Measurements from ENCODE around the gene MELK.

MELK gene

GRCh38 chr9:36603006-36603405 lies 30.3 kb downstream of the MELK start:
- H3K27ac ChIP-seq (ENCODE audit: low read depth, low read length, poor library complexity, severe bottlenecking): no peak overlapping the region
- no peaks in the 10 kb centered on the region for H4K20me1 ChIP-seq (ENCODE audit: insufficient read depth, low read length)
- no peaks in the 10 kb centered on the region for H3K9me3 ChIP-seq (ENCODE audit: low read length)
- no peak overlapping the region for H2AFZ ChIP-seq (ENCODE audit: low read length)
- H3K4me1 ChIP-seq (ENCODE audit: insufficient read depth, low read length, severe bottlenecking): no peaks in the 10 kb centered on the region
- TF ChIP-seq, protein P1, sequence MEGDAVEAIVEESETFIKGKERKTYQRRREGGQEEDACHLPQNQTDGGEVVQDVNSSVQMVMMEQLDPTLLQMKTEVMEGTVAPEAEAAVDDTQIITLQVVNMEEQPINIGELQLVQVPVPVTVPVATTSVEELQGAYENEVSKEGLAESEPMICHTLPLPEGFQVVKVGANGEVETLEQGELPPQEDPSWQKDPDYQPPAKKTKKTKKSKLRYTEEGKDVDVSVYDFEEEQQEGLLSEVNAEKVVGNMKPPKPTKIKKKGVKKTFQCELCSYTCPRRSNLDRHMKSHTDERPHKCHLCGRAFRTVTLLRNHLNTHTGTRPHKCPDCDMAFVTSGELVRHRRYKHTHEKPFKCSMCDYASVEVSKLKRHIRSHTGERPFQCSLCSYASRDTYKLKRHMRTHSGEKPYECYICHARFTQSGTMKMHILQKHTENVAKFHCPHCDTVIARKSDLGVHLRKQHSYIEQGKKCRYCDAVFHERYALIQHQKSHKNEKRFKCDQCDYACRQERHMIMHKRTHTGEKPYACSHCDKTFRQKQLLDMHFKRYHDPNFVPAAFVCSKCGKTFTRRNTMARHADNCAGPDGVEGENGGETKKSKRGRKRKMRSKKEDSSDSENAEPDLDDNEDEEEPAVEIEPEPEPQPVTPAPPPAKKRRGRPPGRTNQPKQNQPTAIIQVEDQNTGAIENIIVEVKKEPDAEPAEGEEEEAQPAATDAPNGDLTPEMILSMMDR (IDR thresholded peaks at IDR 0.05; ENCODE audit: low read length): no peak
- TF ChIP-seq EZH2 (IDR thresholded peaks at IDR 0.05; ENCODE audit: borderline replicate concordance, low read length): no peak
- H3K27me3 ChIP-seq (ENCODE audit: insufficient read depth, low read length): no peaks in the 10 kb centered on the region
- peaks cover 83% of the 10 kb centered on the region for H3K36me3 ChIP-seq (ENCODE audit: insufficient read depth, low read length)
- no peaks in the 10 kb centered on the region for H3K9me2 ChIP-seq (ENCODE audit: low read depth, low read length)
- no peaks in the 10 kb centered on the region for H3F3A ChIP-seq (ENCODE audit: insufficient read depth, low read length)
- no peak overlapping the region for H3K4me2 ChIP-seq (ENCODE audit: low read length)
- H3K4me3 ChIP-seq (ENCODE audit: low read depth, low read length, poor library complexity, severe bottlenecking): no peak overlapping the region
- H3K79me2 ChIP-seq (ENCODE audit: insufficient read depth, low read length): no peaks in the 10 kb centered on the region
- no peak overlapping the region for H3K9ac ChIP-seq (ENCODE audit: low read length)

GRCh38 chr9:36609306-36609705 lies 36.6 kb downstream of the MELK start:
- H4K20me1 ChIP-seq (ENCODE audit: insufficient read depth, low read length): no peaks in the 10 kb centered on the region
- H3K9me2 ChIP-seq (ENCODE audit: low read depth, low read length): no peaks in the 10 kb centered on the region
- no peaks in the 10 kb centered on the region for H3K4me1 ChIP-seq (ENCODE audit: insufficient read depth, low read length, severe bottlenecking)
- no peaks in the 10 kb centered on the region for H3F3A ChIP-seq (ENCODE audit: insufficient read depth, low read length)
- no peaks in the 10 kb centered on the region for H3K79me2 ChIP-seq (ENCODE audit: insufficient read depth, low read length)
- TF ChIP-seq, protein P1 (IDR thresholded peaks at IDR 0.05; ENCODE audit: low read length): no peak
- TF ChIP-seq EZH2 (IDR thresholded peaks at IDR 0.05; ENCODE audit: borderline replicate concordance, low read length): no peak
- H2AFZ ChIP-seq (ENCODE audit: low read length): no peak overlapping the region
- no peaks in the 10 kb centered on the region for H3K9me3 ChIP-seq (ENCODE audit: low read length)
- no peak overlapping the region for H3K27ac ChIP-seq (ENCODE audit: low read depth, low read length, poor library complexity, severe bottlenecking)
- H3K4me2 ChIP-seq (ENCODE audit: low read length): no peak overlapping the region
- H3K27me3 ChIP-seq (ENCODE audit: insufficient read depth, low read length): no peaks in the 10 kb centered on the region
- H3K36me3 ChIP-seq (ENCODE audit: insufficient read depth, low read length): peaks cover 79% of the 10 kb centered on the region
- H3K9ac ChIP-seq (ENCODE audit: low read length): no peak overlapping the region
- H3K4me3 ChIP-seq (ENCODE audit: low read depth, low read length, poor library complexity, severe bottlenecking): no peak overlapping the region

- TF ChIP-seq EZH2 (IDR thresholded peaks at IDR 0.05; ENCODE audit: borderline replicate concordance, low read length): no peak
- TF ChIP-seq, protein P1 (IDR thresholded peaks at IDR 0.05; ENCODE audit: low read length): no peak
- Histone ChIP-seq H2AFZ (ENCODE audit: low read length) (no peak overlapping the region), H3K9me2 (ENCODE audit: low read depth, low read length) (no peaks in the 10 kb centered on the region), H3K79me2 (ENCODE audit: insufficient read depth, low read length) (no peaks in the 10 kb centered on the region), H3K9ac (ENCODE audit: low read length) (no peak overlapping the region), H3F3A (ENCODE audit: insufficient read depth, low read length) (no peaks in the 10 kb centered on the region), H3K4me1 (ENCODE audit: insufficient read depth, low read length, severe bottlenecking) (no peaks in the 10 kb centered on the region), H3K27ac (ENCODE audit: low read depth, low read length, poor library complexity, severe bottlenecking) (no peak overlapping the region), H3K4me2 (ENCODE audit: low read length) (no peak overlapping the region), H3K36me3 (ENCODE audit: insufficient read depth, low read length) (peaks cover 54% of the 10 kb centered on the region), H3K27me3 (ENCODE audit: insufficient read depth, low read length) (no peaks in the 10 kb centered on the region), H3K4me3 (ENCODE audit: low read depth, low read length, poor library complexity, severe bottlenecking) (no peak overlapping the region), H4K20me1 (ENCODE audit: insufficient read depth, low read length) (no peaks in the 10 kb centered on the region), H3K9me3 (ENCODE audit: low read length) (no peaks in the 10 kb centered on the region)
These were observed 49.4 kb downstream of the MELK start for GRCh38 chr9:36622121-36622520.

Data from OCI-LY1 (cell line).